Measurements from ENCODE around the gene OGFOD3.

The OGFOD3 gene

GRCh38 chr17:82452162-82452561, 33.8 kb upstream of the OGFOD3 start:
- in situ Hi-C loops (cut with HindIII; ENCODE audit: low pct_ligation_motif_present, low sequenced_read_pairs): no loop called here

GRCh38 chr17:82450357-82451106, 32.1 kb upstream of the OGFOD3 start, which contains the start of gene CYBC1:
TSS of gene CYBC1 (minus strand) at chr17:82450752. CDS start at chr17:82449254, 1,498 bp downstream.
- H3K36me3 ChIP-seq (replicated peaks): no peaks in the 10 kb centered on the region
- H3K4me3 ChIP-seq (ENCODE audit: low read depth, low read length): peak within 1 kb of the TSS; percentile 78
- peak within 1 kb of the TSS; percentile 63 for H3K27ac ChIP-seq
- no peak for TF ChIP-seq CTCF (IDR thresholded peaks at IDR 0.05; ENCODE audit: low read depth, low read length, missing control alignments)
- DNase-seq: peak; percentile 82
- H3K27me3 ChIP-seq (replicated peaks): no peaks in the 10 kb centered on the region
- in situ Hi-C loops (cut with HindIII; ENCODE audit: low pct_ligation_motif_present, low sequenced_read_pairs): no loop called here

More at GRCh38 chr17:82452162-82452561, 33.8 kb upstream of the OGFOD3 start:
- no peak for DNase-seq
- Histone ChIP-seq H3K4me3 (ENCODE audit: low read depth, low read length) (no peak overlapping the region), H3K27me3 (replicated peaks) (no peaks in the 10 kb centered on the region), H3K36me3 (replicated peaks) (no peaks in the 10 kb centered on the region), H3K27ac (no peak overlapping the region)
- TF ChIP-seq CTCF (IDR thresholded peaks at IDR 0.05; ENCODE audit: low read depth, low read length, missing control alignments): no peak

DNA sequence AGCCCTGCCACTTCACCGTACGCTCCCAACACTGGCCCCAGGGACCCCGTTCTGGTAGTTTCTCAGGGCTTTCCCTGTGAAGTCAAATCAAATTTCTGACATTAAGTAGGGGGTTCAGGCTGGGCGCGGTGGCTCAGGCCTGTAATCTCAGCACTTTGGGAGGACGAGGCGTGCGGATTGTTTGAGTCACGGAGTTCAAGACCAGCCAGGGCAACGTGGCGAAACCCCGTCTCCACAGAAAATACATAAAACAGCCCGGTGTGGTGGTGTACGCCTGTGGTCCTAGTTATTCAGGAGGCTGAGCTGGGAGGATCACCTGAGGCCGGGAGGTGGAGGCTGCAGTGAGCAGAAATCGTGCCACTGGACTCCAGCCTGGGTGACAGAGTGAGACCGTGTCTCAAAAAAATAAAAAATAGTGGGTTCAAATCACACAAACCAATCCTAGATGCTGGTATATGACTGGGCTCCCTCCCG, 31.5 kb upstream of the OGFOD3 start:
- in situ Hi-C loops (cut with HindIII; ENCODE audit: low pct_ligation_motif_present, low sequenced_read_pairs): no loop called here
- Histone ChIP-seq H3K27me3 (replicated peaks) (no peaks in the 10 kb centered on the region), H3K27ac (peak overlapping the region; percentile 63), H3K4me3 (ENCODE audit: low read depth, low read length) (peak overlapping the region; percentile 78), H3K36me3 (replicated peaks) (no peaks in the 10 kb centered on the region)
- no peak for TF ChIP-seq CTCF (IDR thresholded peaks at IDR 0.05; ENCODE audit: low read depth, low read length, missing control alignments)
- no peak for DNase-seq

GRCh38 chr17:82449131-82449882, 30.9 kb upstream of the OGFOD3 start:
- DNase-seq: no peak
- TF ChIP-seq CTCF (IDR thresholded peaks at IDR 0.05; ENCODE audit: low read depth, low read length, missing control alignments): no peak
- Histone ChIP-seq H3K27me3 (replicated peaks) (no peaks in the 10 kb centered on the region), H3K36me3 (replicated peaks) (no peaks in the 10 kb centered on the region), H3K27ac (no peak overlapping the region), H3K4me3 (ENCODE audit: low read depth, low read length) (peak overlapping the region; percentile 78)
- in situ Hi-C loops (cut with HindIII; ENCODE audit: low pct_ligation_motif_present, low sequenced_read_pairs): no loop called here

- H3K36me3 ChIP-seq (replicated peaks): peaks cover 6% of the 10 kb centered on the region
- in situ Hi-C loops (cut with HindIII; ENCODE audit: low pct_ligation_motif_present, low sequenced_read_pairs): no loop called here
- no peak for DNase-seq
- no peak overlapping the region for H3K4me3 ChIP-seq (ENCODE audit: low read depth, low read length)
- TF ChIP-seq CTCF (IDR thresholded peaks at IDR 0.05; ENCODE audit: low read depth, low read length, missing control alignments): no peak
- H3K27me3 ChIP-seq (replicated peaks): no peaks in the 10 kb centered on the region
- H3K27ac ChIP-seq: no peak overlapping the region
Measured at GRCh38 chr17:82447876-82448275, 29.5 kb upstream of the OGFOD3 start.
